GM12865 (cell line): ENCODE data around the gene DR1.

Experiments used
- DNase-seq: peaks from one replicate; pipeline ENCODE4 v3.0.0; 2010; ENCODE audit warnings: low read depth
- H3K4me3 ChIP-seq: 2 replicates; pipeline ENCODE4 v1.5.1; 2011; ENCODE audit warnings: mild to moderate bottlenecking, low read depth, low read length, control low read depth
- TF ChIP-seq, protein P1 (sequence below): IDR thresholded peaks from 2 replicates; pipeline ENCODE4 v1.5.1; 2011; ENCODE audit warnings: low read length, control low read depth, low read depth, inconsistent platforms; ENCODE audit not compliant: insufficient read depth; ENCODE audit errors: missing control alignments

DR1 gene

GRCh38 chr1:93353286-93353685, 7.6 kb downstream of the DR1 start:
- TF ChIP-seq, protein P1, sequence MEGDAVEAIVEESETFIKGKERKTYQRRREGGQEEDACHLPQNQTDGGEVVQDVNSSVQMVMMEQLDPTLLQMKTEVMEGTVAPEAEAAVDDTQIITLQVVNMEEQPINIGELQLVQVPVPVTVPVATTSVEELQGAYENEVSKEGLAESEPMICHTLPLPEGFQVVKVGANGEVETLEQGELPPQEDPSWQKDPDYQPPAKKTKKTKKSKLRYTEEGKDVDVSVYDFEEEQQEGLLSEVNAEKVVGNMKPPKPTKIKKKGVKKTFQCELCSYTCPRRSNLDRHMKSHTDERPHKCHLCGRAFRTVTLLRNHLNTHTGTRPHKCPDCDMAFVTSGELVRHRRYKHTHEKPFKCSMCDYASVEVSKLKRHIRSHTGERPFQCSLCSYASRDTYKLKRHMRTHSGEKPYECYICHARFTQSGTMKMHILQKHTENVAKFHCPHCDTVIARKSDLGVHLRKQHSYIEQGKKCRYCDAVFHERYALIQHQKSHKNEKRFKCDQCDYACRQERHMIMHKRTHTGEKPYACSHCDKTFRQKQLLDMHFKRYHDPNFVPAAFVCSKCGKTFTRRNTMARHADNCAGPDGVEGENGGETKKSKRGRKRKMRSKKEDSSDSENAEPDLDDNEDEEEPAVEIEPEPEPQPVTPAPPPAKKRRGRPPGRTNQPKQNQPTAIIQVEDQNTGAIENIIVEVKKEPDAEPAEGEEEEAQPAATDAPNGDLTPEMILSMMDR, result no peak
- H3K4me3 ChIP-seq, result no peak overlapping the region
- no peak for DNase-seq

DNA sequence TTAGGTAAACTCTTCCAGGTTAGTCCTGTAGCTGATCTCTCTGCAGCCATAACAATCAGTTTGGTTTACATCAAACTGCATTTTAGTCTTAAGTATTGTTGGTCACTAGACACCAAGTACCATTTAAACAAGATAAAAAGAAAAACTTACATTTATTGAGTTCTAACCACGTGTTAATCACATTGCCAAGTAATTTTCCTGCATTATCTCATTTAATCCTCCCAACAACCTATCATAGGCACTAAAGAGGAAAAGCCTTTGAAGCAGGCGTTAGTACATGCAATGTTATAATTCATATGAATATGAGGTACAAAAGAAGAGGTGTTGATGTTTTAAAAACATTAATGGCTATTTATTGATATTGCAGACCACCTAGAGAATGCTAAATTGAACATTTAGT, 9.0 kb downstream of the DR1 start:
- no peak for DNase-seq
- TF ChIP-seq, protein P1, result no peak
- H3K4me3 ChIP-seq, result no peak overlapping the region

DNA sequence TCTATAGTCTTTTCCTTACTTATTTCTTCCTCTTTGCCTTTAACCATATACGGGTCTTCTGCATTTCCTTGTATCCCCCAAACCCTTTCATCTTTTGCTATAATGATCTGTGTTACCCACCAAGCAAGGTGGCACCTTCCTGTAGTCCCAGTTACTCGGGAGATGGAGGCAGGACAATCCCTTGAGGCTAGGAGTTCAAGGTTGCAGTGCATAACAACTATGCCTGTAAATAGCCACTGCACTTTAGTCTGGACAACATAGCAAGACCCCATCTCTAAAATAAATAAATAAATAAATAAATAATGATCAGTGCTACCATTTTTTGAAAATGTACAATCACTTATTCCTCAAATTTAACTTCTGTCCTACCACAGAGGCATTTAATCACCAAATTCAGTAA, 11.5 kb downstream of the DR1 start:
- TF ChIP-seq, protein P1, result no peak
- H3K4me3 ChIP-seq, result no peak overlapping the region
- no peak for DNase-seq

DNA sequence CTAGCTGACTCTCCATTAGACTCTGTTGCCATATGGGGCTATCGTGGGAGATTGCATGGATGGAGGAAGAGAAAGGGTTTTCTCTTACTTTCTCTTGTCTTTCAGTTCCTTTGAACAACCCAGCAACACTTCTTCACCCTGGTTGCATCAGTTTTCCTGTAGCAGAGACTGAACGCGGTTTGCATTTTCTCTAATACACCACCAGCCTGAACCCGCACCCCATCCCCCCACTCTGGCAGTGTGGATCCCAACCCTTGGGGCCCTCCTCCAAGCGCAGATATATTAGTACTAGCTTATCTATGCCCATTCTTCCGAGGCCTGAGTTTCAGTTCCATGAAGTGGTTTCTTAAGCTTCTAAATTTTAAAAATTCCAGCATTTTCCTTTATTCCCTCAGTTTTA, 12.6 kb downstream of the DR1 start:
- no peak for DNase-seq
- TF ChIP-seq, protein P1, result no peak
- no peak overlapping the region for H3K4me3 ChIP-seq

GRCh38 chr1:93360111-93360510, 14.4 kb downstream of the DR1 start:
- H3K4me3 ChIP-seq, result no peak overlapping the region
- no peak for DNase-seq
- TF ChIP-seq, protein P1, result no peak

DNA sequence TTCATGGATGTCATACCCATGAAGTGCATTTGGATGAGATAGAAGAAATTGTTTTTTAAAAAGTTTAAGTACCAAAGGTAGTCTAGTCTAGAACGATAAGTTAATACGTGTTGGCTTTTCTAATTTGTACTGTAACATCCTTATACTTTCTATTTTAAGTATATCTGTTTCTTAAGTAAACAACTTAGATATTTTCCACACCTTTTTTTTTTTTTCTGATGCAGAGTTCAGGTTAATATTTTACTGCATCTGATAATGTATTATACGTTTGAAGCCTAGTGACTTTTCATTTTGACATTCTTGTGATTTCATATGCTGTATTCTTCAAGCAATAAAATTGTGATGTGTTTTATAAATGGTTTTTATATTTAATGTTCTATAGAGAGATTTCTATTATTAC, 16.5 kb downstream of the DR1 start:
- no peak for DNase-seq
- TF ChIP-seq, protein P1, result no peak
- no peak overlapping the region for H3K4me3 ChIP-seq

DNA sequence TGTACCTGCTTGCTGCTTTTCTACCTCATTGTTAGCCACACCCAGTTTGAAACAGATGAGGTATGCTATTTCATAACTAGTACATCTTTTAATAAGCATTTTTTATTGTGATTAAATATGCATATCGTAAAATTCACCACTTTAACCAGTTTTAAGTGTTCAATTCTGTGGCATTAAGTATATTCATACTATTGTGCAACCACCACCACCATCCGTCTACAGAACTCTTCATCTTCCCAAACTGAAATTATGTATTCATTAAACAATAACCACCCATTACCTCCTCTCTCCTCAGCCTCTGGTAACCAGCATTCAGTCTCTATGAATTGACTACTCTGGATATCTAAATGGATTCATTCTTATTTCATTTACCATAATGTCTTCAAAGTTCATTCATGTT, 20.1 kb downstream of the DR1 start:
- no peak overlapping the region for H3K4me3 ChIP-seq
- TF ChIP-seq, protein P1, result no peak
- no peak for DNase-seq
